ENCODE data around the gene CTXN3.

CTXN3 gene

GRCh38 chr5:127700237-127700766 lies 51.4 kb downstream of the CTXN3 start:
- no peak for DNase-seq

GRCh38 chr5:127702434-127702833 lies 53.6 kb downstream of the CTXN3 start:
- no peak for DNase-seq

GRCh38 chr5:127702926-127703561 lies 54.2 kb downstream of the CTXN3 start, which contains the start of gene CCDC192:
Gene CCDC192, plus strand, starts transcription at chr5:127703391. Its CDS starts 55 bp downstream, at chr5:127703446.
- no peak for DNase-seq

- no peak for DNase-seq
These were observed 56.4 kb downstream of the CTXN3 start for GRCh38 chr5:127705120-127705892.

GRCh38 chr5:127706691-127707090 lies 57.8 kb downstream of the CTXN3 start:
- no peak for DNase-seq

GRCh38 chr5:127707209-127707608 lies 58.3 kb downstream of the CTXN3 start:
- DNase-seq = no peak
